ENCODE results near the gene MRPS23.

GRCh38 chr17:57872536-57872935 lies 22.7 kb upstream of the MRPS23 start:
- no peak for TF ChIP-seq ZNF331 (CRISPR knock-in tag; IDR thresholded peaks at IDR 0.05; ENCODE audit: low read depth)
- TF ChIP-seq CREB1 (CRISPR knock-in tag; IDR thresholded peaks at IDR 0.05; ENCODE audit: low read depth) = no peak
- no peak for TF ChIP-seq EZH2 (IDR thresholded peaks at IDR 0.05; ENCODE audit: low read depth, unreplicated experiment)
- no peak for TF ChIP-seq CTCF (conservative IDR thresholded peaks at IDR 0.05; ENCODE audit: low read depth in 2 of 2)
- no peak for TF ChIP-seq POLR2AphosphoS5 (IDR thresholded peaks at IDR 0.05; ENCODE audit: low read depth)
- no peak for TF ChIP-seq ZNF462 (CRISPR knock-in tag; IDR thresholded peaks at IDR 0.05)
- no peak for TF ChIP-seq EZH2phosphoT487 (IDR thresholded peaks at IDR 0.05; ENCODE audit: unreplicated experiment)
- no peak for TF ChIP-seq REST (IDR thresholded peaks at IDR 0.05; ENCODE audit: unreplicated experiment)
- TF ChIP-seq JUNB (IDR thresholded peaks at IDR 0.05; ENCODE audit: unreplicated experiment) = no peak
- TF ChIP-seq STAT1 (IDR thresholded peaks at IDR 0.05; ENCODE audit: unreplicated experiment) = no peak
- TF ChIP-seq NANOG (IDR thresholded peaks at IDR 0.05; ENCODE audit: borderline replicate concordance) = no peak
